ENCODE data around the gene ZEB1.
"Not testable (repeated sequence)": the region's sequence is repeated elsewhere in the genome, so short reads cannot be mapped to it uniquely, and the experiment has no call there.

Gene ZEB1

DNA sequence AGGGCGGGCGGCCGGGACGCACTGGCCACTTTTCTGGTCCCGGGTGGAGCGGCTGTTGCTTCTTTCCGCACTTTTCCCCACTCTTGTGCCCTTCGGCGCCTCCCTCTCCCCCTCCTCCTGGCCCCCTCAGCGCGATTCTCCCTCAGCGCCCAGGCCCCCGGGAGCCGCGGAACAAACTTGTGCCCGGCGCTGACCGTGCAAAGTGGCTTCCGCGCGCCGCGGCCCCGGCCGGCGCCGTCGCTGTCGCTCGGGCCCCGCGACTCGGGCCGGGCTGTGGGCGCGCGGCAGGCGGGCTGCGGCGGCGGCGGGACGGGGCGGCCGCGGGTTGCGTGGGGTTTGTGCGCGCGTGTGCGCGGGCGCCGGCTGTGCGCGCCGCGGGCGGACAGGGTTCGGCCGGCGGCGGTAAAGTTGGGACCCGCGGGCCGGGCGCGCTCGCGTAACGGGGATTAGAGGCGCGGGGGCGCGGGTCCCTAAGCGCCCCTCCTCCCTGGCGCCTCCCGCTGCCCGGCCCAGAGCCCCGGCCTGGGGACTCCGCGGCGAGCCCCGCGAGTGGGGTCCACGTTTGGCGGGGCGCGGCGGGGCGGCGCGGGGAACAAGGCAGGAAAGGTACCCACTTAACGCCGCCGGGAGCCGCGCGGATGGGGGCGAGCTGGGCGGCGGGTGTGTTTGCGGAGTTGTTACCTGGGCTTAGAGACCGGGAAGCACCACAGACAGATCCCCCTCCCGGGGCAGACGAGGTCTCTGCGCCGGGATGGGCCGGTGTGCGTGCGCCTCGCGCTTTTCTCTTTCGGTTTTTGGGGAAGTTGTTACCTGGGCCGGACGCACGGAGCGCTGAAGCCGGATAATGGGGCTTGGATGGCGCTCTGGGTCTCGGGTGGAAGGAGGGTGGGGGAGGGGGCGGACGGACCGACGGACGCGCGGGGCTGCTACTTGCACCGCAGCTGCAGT lies 860 bp downstream of the ZEB1 start:
- DNase-seq: peak; percentile 69

GRCh38 chr10:31320550-31321211 lies 1.7 kb downstream of the ZEB1 start:
- peak; percentile 38 for DNase-seq

GRCh38 chr10:31321396-31321941 lies 2.5 kb downstream of the ZEB1 start:
- peak; percentile 6 for DNase-seq

DNA sequence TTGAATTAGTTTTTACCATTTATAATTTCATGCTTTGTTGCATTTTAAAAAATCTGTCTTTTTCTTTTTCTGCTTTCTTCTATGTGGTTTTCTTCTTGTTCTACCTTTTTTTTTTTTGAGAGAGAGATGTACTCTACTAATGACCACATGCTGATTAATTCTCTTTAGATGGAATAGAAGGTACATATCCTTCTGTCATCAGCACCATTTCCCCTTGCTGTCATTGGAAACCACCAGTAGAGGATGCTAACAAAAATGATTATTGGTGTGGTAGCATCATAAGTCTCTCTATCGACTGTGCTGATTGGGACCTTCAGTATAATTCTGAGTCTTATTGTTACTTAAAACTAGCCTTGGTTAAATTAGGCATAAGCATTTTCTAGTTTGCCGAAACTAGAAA lies 3.6 kb downstream of the ZEB1 start:
- peak; percentile 8 for DNase-seq

DNA sequence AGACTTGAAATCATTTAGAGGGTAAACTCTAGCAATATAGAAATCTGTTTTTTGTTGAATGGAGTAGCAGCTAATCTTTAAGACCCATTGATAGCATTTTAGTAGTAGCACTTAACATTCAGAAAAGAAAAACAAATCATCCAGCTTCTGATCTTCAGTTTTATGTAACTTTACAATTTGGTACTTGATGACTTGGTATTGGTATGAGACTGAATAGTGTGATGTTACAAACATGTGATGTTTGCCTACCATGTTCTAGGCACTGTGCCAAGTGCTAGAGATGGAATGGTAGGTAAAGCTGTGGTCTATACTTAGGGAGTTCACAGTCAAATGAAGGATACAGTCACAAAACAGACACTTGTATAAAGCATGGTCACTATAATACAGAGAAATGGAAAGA lies 21.3 kb downstream of the ZEB1 start:
- DNase-seq: peak; percentile 23

- DNase-seq: no peak
These were observed 22.5 kb downstream of the ZEB1 start for GRCh38 chr10:31341552-31341951.

- DNase-seq: no peak
These were observed 24.0 kb downstream of the ZEB1 start for GRCh38 chr10:31343009-31343408.

DNA sequence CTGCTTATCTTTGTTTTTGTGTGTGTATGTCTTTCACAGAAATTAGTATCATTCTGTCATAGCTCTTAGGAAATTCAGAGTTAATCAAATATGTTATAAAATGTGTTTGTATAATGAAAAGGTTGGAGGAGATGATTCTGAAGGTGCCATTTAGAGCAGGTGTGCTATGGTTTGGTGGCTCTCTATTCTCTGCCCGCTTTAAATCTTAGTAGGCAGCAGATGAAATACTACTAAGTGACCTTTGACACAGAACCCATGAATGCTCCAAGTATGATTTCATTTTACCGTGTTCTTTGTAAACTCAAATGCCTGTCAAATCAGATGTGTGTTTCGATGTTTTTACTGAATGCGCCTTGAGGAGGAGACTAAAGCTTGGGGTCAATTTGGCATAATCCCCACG lies 24.5 kb downstream of the ZEB1 start:
- DNase-seq: no peak

- DNase-seq: no peak
These were observed 26.9 kb downstream of the ZEB1 start for GRCh38 chr10:31345886-31346285.

- no peak for DNase-seq
These were observed 27.9 kb downstream of the ZEB1 start for GRCh38 chr10:31346953-31347352.

GRCh38 chr10:31347705-31348104 lies 28.7 kb downstream of the ZEB1 start:
- DNase-seq: no peak

- DNase-seq: no peak
These were observed 31.9 kb downstream of the ZEB1 start for GRCh38 chr10:31350891-31351290.

- no peak for DNase-seq
These were observed 33.6 kb downstream of the ZEB1 start for GRCh38 chr10:31352436-31353226.

GRCh38 chr10:31353574-31353973 lies 34.6 kb downstream of the ZEB1 start:
- DNase-seq: peak; percentile 24

GRCh38 chr10:31358688-31359330 lies 39.8 kb downstream of the ZEB1 start:
- DNase-seq: no peak

GRCh38 chr10:31359979-31360378 lies 41.0 kb downstream of the ZEB1 start:
- DNase-seq: no peak

- DNase-seq: not testable (repeated sequence)
These were observed 42.5 kb downstream of the ZEB1 start for GRCh38 chr10:31361475-31361874.

DNA sequence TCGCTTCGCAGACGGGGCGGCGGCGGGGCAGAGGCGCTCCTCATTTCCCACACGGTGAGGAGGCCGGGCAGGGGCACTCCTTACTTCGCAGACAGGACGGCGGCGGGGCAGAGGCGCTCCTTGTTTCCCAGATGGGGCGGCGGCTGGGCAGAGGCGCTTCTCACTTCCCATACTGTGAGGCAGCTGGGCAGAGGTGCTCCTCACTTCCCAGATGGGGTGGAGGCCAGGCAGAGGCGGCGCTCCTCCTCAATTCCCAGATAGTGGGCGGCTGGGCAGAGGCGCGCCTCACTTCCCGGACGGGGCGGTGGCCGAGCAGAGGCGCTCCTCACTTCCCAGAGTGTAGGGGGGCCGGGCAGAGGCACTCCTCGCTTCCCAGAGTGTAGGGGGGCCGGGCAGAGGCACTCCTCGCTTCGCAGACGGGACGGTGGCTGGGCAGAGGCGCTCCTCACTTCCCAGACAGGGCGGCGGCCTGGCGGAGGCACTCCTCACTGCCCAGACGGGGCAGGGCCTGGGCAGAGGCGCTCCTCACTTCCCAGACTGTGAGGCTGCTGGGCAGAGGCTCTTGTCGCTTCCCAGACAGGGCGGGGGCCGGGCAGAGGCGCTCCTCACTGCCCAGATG lies 43.1 kb downstream of the ZEB1 start:
- DNase-seq: no peak

DNA sequence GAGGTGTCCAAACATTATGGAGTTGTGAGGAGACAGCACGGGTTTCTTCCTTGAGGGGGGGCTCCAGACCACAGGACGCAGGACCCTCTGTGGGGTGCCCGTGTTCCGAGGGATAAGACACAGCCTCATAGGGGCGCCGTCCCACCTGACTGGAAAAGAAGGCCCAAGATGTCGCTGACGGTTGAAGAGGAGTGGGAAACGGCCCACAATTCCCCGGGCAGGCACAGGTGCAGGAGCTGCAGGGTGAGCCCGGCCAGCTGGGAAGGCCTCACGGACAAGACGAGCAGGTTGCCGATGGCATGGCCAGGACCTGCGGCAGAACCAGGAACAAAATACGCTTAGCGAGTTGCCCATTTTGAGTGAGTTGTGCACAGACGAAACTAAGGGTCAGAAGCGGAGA lies 44.7 kb downstream of the ZEB1 start:
- DNase-seq: not testable (repeated sequence)

DNA sequence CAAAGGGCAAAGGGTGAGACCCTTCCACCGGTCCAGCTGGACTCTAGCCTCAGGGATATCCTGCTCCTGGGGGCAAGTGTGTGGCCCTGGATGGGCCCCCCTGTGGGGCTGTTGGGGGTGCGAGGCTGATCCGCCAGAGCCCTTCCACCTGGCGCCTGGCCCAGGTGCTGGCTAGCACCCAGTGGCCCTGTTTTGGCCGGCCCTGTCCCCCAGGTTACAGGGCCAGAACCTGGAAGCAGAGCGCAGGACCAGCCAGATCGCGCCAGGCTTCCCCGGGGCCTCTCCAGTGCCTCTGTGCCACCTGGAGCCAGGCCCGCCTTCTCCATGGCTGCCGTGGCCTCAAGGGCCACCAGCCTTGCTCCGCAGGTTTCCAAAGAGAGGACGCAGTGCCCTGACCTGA lies 45.2 kb downstream of the ZEB1 start:
- not testable (repeated sequence) for DNase-seq

DNA sequence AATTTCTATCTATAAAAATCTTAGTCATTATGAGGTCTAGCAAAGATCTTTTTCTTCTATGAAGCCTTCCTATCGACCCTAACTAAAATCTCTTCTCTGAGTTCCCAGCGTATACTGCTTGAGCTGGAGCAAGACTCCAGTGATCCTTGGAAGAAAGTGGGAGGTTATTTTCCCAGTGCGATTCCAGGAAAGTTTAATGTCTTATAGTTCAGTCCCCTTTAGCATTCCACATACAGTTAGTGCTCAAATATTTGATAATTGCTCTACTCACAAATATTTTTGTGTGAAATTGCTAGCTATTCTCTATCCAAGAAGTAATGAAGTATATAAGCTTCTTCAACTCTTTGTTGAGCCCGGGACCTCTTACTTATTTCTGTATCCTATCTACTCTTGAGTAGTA lies 47.7 kb downstream of the ZEB1 start:
- no peak for DNase-seq

DNA sequence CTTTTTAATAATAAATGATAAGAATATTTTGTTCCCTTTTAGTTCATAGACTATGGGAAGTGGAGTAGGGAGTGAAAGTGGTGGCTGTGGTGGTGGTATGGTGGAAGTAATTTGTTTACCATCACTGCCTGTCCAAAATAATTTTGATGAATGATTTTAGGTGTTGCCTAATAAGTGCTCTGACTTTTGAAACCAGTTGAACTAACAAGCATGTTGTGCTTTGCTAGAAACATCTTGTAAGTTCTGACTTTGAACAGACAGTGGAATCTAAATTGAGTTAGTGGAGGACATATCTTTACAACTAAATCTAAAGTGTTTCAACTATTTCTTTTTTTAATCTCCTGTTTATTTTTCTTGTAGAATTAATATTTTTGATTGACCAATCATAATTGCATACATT lies 49.7 kb downstream of the ZEB1 start:
- DNase-seq: no peak

All from activated CD4-positive, alpha-beta T cell treated with anti-CD3 and anti-CD28 coated beads for 48 hours (primary cell).